HG03439 (cell line): ENCODE results near the gene UROC1.

ENCODE experiments used
- ATAC-seq: cut with Tn5 transposase; IDR thresholded peaks from one replicate; pipeline ENCODE4 v1.9.1; 2021; ENCODE audit warnings: mild to moderate bottlenecking, moderate library complexity; ENCODE audit not compliant: unreplicated experiment

Gene UROC1

DNA sequence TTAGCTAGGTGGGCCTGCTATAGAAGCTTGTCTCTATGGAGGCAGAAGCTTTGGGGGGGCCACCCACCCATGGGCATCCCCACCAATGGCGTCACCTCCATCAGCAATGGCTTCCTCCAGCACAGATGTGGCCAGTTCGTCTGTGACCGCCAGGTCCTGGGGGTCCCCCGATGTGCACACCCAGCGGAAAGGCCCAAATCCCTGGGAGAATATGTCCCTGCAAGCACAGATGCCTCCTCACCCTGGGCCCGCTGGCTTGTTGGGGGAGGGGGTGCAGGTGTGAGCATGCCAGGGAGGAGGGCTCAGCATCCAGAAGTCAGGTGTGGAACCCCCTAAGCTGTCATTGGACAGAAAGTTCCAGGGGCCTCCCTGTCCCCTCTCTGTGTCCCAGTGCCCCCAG, 19.6 kb downstream of the UROC1 start:
- ATAC-seq, result no peak

DNA sequence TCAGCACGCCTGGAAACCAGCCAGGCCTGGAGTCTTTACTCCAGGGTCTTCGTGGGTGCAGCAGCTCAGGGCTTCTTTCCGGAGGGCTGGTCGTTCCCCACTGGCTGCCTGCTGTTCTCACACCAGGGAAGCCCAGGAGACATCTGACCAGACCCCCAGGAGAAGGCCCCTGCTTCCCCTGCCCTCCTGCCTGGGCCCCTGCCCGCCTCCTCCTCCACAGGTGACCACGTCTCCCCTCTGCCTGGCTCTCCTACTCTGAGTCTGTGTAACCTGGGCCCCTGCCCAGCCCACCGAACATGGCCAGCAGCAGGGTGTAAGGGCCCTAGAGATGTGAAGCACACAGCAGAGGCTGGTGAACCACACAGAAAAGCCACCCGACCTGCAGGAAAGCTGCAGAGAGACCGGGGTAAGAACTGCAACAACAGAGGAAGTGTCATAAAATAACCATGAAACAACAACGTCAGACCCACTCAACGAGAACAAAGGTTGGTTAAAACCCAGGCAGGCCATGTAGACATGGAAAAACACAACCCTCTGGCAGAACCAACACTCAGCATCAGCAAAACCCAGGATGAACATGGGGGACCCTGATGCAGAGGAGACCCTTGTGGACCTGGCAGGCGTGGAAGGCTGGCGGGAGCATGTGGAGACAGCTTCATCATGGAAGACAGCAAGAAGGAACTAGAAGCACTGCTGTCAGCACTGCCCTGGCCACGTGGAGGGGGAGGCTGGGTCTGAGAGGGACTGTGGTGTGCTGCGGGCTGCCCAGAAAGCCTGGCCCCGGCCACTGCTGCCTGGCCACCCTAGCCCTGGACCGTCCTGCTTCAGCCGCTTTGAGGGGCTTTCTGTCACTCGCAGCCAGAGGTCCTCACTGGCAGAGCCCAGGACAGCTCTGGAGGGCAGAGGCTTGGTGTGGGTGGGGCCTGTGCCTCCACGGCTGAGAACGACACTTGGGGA, 20.4 kb downstream of the UROC1 start:
- no peak for ATAC-seq

DNA sequence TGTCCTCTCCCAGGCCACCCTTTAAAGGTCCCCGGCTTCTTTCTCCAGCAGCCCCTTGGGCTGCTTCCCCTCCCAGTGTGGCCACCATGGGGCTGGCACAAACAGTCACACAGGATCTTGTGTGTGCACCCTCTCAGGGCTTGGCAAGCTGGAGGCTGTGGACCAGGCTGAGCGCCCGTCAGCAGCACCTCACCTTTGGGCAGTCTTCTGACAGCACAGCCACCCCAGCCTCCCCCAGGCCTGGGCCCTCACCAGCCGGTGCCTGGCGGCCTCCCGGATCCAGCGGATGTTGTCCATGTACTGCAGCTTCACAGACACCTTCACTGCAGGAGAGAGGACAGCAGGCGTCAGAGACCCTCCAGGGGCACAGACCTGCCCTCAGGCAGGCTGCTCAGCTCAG, 21.8 kb downstream of the UROC1 start:
- no peak for ATAC-seq

DNA sequence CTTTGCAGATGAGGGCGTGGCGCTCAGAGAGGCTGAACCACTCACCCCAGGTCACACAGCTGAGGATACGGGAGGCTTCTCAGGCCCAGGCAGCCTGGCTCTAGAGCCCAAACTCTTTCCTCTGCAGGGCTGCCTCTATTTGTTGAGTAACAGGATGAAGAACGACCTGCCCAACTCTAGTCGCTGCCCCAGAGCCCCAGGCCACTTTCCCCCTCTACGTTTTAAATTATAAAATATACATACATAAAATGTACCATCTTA, 22.7 kb downstream of the UROC1 start:
- no peak for ATAC-seq

DNA sequence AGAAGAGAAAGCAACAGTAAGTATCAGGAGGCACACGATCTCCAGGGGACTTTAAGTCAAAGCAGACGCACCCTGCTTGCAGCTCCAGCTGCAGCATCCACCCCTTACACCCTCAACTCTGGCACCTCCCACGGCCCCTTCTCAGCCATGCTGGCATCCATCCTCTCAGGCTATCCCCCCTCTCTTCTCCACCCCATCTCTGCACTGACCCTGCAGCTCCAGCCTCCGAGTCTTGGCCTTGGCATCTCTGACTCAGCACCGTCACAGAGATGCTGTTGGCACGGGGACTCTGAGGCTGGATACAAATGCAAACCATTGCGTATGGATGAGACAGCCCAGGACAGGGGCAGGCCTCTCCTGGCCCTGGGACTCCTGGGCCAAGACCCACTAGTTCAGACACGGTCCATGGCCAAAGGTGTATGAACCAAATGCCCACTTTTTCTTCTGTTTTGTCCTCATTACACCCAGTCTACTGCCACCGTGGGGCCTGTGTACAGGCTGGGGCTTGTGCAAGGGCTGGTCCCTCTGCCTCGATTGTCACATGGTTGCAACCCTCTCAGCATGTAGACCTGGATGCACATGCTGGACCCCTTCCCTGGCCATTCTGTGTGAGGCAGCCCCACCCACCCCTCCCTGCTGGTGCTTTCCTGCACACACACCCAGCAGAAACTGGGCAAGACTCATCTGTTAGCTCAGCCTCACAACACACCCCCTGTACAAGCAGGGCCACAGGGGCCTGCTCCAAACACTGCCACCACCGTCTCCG, 23.2 kb downstream of the UROC1 start:
- ATAC-seq, result no peak

DNA sequence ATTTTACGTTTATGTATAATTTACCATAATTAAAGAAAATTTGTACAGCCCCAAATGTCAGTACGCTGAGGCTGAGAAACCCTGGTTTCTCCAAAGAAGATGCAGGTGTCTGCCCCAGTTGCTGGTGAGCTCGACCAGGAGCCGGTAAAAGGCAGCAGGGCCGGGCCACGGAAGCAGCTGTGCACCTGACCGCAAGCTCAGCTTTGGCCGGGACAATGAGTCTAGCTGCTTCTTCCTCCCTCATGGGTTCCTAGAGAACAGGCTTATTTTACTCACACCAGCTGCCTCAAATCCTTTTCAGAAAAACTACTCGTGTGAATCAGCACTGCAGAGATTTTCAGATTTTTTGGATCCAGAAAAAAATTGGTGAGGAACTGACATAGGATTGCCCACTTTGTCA, 23.8 kb downstream of the UROC1 start:
- no peak for ATAC-seq

DNA sequence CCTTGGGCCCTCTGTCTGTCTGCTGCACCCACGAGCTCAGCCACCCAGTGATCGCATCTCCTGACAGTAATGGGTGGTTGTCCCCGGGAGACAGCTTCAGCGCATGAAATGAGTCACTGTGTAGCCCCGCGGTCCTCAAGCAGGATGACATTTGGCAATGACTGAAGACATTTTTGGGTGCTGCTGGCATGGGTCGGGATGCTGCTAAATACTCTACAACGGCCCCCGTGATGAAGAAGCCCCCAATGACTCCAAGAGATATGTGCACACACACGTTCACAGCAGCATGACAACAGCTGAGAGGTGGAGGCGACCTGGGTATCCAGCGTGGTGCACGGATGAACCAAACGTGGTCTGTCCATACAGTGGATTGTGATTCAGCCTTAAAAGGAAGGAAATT, 24.5 kb downstream of the UROC1 start:
- ATAC-seq, result no peak

DNA sequence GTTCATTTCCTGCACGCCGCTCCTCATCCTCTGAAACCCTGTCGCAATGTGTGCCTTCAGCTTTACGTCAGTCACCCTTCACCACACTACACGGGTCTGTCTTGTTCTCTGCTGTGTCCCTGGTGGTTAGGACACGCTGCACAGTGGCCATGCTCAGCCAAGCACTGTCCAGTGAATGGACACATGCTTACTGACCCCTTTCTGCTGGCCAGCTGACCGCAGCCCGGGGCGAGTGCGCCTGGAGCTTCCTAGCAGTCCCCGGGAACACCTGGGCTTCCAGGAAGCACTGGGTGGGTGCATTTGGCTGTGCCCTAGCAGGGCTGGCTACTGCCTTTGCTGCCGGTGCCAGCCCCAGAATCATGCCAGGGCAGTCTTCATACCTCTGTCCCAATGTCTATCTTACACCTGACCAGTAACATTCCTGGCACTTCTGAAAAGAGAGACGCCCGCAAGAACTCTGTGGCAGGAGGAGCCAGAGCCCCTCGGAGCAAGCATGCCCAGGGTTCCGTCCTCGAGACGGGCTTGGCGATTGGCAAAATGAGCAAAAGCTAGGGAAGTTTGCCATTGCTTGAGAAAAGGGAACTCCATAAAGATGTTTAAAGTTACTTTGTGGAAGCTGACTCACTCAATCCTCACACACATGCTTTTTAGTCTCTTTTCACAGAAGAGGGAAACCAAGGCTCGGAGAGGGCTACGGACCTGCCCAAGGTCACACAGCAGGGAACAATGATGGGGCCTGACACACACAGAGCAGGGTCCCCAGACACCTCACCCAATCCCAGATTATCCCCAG, 26.2 kb downstream of the UROC1 start:
- ATAC-seq, result no peak

DNA sequence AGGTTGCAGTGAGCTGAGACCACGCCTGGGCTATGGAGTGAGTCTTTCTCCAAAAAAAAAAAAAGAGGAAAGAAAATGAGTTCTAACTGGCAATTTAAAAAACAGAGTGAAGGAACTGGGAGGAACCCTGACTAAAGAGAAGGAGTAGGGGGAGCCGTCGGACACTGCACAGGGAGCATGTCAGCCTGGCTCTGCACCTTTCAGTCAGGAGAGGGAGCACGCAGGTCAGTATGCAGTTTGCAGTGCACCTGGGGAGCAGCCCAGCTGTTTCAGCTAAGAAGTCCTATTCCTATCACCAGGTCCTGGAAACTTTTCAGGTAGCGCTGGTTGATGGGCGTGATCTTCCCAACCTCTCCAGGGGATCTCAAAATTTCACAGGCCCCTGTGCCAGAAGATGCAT, 27.0 kb downstream of the UROC1 start:
- no peak for ATAC-seq

DNA sequence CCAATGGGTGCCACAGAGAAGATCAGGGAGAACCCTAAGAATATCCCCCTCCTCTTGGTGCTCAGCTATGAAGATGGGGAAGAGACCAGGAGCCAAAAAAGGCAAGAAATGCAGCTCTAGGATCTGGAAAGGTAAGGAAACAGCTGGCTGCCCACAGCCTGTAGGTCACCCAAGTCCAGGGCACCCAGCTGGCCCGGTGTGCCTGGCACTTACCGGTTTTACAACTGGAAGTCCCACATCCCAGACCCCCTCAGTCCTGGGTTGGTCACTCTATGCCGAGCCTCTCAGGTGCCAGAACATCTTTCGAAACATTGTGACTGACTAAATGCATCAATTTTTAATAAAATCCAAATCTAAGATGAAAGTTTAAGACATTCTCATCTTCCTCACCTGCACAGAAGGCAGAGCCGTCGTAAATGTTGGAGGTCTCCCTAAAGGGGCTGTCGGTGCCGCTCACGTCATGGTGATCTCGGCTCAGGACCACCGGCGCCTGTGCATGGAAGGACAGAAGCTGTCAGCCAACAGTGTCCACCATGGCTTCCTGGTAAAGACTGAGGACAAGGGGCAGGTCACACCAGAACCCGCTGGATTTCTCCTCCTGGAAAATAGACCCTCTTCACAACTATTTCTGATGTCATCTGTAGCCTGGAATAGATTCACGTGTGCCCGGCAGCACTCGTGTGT, 28.5 kb downstream of the UROC1 start:
- no peak for ATAC-seq

DNA sequence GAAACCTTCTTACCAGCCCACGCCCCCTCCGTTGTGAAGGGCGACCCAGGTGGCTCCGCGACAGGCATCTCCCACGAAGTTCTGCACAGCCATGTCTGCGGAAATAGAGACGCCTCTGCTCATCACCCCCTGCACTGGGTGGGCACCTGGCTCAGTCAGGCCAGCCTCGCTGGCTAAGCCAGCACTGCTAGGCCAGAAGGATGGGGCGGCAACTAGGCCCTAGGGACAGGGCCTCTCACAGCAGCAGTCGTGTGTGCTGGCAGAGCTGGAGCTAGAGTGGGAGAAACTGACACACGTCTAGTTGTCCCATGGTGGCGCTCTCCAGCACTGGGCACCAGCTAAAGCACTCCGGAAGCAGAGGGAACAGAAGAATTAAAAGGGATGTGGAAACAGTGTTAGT, 29.4 kb downstream of the UROC1 start:
- ATAC-seq, result no peak

DNA sequence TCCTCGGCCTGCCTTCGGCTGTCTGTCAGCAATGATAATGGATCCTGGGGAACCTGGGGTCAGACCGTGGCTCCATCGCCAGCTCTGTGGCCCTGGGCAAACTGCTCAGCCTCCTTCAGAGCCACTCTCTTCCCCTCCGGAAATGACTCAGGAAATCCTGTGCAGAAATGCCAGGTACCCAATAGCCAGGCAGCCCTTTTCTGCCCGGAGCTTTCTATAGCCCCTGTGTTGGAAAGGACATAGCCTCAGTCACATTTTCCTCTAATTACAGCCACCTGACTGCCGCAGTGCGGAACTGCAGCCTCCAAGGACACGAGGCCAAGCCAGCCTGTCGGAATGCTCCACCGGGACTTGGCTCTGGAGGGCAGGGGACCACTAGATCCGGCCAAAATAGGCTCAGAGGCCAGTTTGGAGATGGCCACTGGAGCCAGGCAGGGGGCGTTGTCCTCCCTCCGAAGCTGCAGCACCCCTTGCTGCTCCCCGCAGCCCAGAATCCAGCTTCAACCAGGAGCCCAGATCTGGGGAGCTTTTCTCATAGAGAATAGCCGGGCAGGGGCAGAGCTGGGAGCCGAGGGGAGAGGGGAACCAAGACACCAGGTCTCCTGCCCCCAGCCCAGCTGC, 30.3 kb downstream of the UROC1 start:
- ATAC-seq, result no peak

DNA sequence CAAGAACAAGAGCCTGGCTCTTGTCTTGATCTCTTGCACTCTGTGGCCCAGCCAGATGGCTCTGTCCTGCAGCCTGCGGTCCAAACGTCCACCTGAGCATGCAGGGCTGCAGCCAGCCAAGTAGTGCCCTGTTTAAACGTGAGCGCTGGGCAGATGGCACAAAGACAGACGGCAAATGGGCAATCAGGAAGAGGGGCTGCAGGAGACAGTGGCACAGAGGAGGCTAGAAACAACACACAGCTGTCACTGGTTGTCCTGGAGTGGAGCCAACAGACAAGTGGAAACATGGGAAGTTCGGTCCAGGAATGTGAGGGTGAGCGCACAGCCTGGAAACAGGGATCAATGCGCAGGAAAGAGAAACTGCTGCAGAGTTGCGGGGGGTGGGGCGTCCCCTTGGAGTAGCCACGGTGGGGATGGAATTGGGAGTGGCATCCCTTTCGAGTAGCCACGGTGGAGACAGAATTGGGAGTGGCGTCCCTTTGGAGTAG, 31.2 kb downstream of the UROC1 start:
- ATAC-seq, result no peak

DNA sequence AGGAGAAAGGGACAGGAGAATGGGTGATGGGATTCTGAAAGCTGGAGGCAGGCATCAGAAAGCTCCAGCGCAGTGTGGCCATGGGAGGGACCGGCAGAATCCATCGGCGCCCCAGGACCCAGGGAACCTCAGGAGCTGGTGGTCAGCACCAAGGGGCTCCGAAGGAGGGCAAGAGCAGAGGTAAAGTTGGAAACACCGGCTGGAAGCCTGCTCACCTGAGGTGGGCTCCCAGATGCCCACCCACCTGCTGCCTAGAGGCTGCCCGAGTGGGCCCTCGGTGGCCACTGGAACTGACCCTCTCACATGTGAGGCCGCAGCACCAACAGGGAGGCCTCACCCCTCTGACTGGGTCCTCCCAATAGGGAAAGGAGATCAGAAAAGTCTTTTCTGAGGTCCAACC, 31.6 kb downstream of the UROC1 start:
- no peak for ATAC-seq

DNA sequence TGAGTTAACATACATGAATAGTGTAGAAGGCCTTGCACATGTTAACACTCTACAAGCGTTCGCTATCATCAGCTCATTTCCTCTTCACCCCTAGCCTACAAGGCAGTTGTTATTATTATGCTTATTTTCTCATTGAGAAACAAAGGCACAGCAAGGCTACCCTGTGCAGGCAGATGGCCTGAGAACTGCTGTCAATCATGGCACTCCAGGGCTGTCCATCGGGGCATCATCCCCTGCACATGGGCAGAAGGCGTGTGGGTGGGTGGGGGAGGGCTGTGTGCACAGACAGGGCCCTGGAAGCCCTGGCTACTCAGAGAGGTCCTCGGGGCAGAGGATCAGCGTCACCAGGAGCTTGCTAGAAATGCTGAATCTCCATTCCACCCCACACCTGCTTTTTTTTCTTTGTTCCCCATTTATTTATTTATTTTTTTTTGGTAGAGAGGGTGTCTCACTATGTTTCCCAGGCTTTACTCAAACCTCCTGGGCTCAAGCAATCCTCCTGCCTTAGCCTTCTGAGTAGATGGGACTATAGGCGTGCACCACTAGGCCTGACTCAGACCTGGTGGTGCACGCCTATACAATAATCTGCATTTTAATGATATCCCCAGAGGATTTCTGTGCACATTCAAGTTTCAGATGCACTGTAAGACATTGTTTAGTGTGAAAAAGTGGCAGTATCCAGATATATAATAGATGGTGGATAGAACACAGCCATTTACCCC, 32.2 kb downstream of the UROC1 start:
- ATAC-seq, result no peak

DNA sequence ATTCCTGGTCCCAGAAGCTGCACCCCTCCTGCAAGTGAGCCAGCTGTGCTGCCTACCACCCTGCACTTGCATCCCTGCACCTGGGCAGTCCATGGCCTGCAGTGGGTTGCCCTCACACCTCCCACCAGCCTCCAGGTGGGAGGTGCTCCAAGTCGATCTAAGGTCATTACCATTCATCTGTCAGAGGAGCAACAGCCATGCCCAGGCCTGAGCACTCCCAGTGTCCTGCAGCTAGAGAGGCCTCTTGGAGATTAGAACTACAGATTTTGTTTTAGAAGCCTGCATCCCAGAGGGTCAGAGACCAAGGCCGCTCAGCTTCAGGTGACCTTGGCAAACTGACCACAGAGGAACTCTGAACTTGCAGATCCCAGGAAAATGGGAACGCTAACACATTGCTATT, 32.9 kb downstream of the UROC1 start:
- no peak for ATAC-seq

DNA sequence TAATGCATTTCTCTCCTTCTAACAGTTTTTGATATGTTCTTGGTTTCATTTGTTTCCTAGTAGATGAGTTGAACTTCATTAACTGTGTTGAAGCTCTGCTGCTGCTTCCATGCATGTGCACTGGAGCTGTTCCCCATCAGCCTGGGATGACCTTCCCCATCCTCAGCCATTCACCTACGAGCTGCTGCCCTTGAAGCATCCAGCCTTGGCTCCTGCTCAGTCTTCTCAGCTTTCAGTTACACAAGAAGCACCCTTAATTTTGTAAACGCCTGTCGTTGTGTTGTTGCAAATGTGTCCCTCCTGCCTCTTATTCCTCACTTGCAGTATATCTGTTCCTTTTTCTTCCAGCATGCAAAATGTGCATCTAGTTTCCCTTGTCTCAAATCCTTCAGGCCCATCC, 33.4 kb downstream of the UROC1 start:
- no peak for ATAC-seq

DNA sequence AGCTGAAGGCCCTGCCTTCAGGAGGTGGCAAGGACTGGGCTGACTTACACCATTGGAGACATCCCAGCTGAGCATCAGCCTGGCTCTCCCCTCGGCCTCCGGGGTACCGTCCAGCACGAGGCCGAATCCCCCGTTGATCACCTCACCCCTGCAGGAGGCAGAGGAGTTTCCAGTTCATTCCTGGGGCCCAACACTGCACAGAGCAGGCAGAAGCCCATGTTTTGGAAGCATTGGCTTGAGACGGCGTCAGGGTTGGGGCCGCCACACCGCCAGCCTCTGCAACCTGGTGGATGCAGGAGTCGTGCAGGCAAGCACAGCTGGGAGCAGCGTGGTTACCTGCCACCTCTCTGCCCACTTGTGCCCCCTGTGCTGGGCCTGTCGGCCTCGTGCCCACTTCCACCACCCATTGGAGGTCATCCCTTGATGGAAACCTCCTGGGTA, 34.2 kb downstream of the UROC1 start:
- no peak for ATAC-seq

DNA sequence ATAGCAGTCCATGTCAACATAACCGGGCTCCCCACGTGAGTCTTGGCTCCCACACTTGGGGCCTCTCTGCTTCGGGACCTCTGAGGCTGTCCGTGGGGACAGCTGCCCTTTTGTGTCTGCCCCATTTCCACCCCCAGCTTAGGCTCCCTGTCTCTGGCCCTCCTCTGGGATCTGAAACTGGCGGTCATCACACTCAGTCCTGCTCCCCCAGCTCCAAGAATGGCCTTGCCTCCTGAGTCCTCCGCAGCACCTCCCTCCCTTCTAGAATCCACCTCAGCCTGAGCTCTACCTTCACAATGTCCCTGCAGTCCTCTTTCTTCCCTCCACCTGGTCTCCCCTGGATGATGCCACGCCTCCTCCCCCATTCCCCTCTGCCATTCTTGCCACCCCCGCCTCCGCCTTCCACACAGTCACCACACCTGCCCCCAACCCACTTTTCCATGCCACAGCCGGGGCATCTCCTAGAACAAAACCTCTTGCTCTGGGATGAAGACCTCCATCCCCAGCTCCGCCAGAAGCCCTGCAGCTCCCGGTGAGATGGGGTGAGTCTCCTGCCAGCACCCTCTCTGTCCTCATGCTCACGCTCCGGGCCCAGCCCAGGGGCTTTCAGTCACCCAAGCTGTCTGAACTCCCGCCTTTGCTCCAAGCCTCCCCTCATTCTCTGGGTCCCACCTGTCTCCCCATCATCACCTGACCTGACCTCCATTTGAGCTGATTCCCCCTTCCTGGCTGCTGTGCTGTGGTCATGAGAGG, 34.9 kb downstream of the UROC1 start:
- ATAC-seq, result no peak
